ENCODE data around the gene ZNF738.
A peak's percentile ranks its signal among the peaks of the same experiment; 100 is the strongest.
"Not testable (repeated sequence)": the region's sequence is repeated elsewhere in the genome, so short reads cannot be mapped to it uniquely, and the experiment has no call there.

The ZNF738 gene

GRCh38 chr19:21358768-21359451 lies at the start of gene ZNF738:
ZNF738 (plus strand) TSS chr19:21359000; CDS start chr19:21359141, 141 bp downstream.
- peak; percentile 79 for DNase-seq

- not testable (repeated sequence) for DNase-seq
These were observed 46.0 kb upstream of the ZNF738 start for GRCh38 chr19:21312807-21313206.

- DNase-seq: no peak
These were observed 44.1 kb upstream of the ZNF738 start for GRCh38 chr19:21314676-21315075.

GRCh38 chr19:21317821-21318220 lies 41.0 kb upstream of the ZNF738 start:
- no peak for DNase-seq

- DNase-seq: no peak
These were observed 37.7 kb upstream of the ZNF738 start for GRCh38 chr19:21321134-21321533.

- no peak for DNase-seq
These were observed 36.8 kb upstream of the ZNF738 start for GRCh38 chr19:21321996-21322395.

GRCh38 chr19:21322528-21322927 lies 36.3 kb upstream of the ZNF738 start:
- no peak for DNase-seq

GRCh38 chr19:21323000-21323399 lies 35.8 kb upstream of the ZNF738 start:
- no peak for DNase-seq

- DNase-seq: no peak
These were observed 32.6 kb upstream of the ZNF738 start for GRCh38 chr19:21326169-21326568.

- no peak for DNase-seq
These were observed 30.4 kb upstream of the ZNF738 start for GRCh38 chr19:21328406-21328805.

- peak; percentile 69 for DNase-seq
These were observed 29.8 kb upstream of the ZNF738 start, which contains the start of gene ZNF708 for GRCh38 chr19:21328885-21329605. ZNF708 (minus strand) TSS chr19:21329410; CDS start chr19:21329212, 198 bp downstream.

- no peak for DNase-seq
These were observed 23.1 kb upstream of the ZNF738 start for GRCh38 chr19:21335721-21336120.

GRCh38 chr19:21344841-21345240 lies 14.0 kb upstream of the ZNF738 start:
- not testable (repeated sequence) for DNase-seq

- no peak for DNase-seq
These were observed 6.0 kb upstream of the ZNF738 start for GRCh38 chr19:21352830-21353229.

- DNase-seq: no peak
These were observed 3.5 kb downstream of the ZNF738 start for GRCh38 chr19:21362291-21362690.

- no peak for DNase-seq
These were observed 25.3 kb downstream of the ZNF738 start for GRCh38 chr19:21383980-21384582.

GRCh38 chr19:21396121-21396520 lies 37.3 kb downstream of the ZNF738 start:
- DNase-seq: no peak

- peak; percentile 88 for DNase-seq
These were observed 38.2 kb downstream of the ZNF738 start, which contains the start of gene ZNF493 for GRCh38 chr19:21396893-21397572. ZNF493 (plus strand) TSS chr19:21397133; CDS start chr19:21397238, 105 bp downstream.

GRCh38 chr19:21398851-21399250 lies 40.1 kb downstream of the ZNF738 start:
- DNase-seq: no peak

GRCh38 chr19:21402303-21402985 lies 43.6 kb downstream of the ZNF738 start:
- no peak for DNase-seq

GRCh38 chr19:21410166-21410565 lies 51.4 kb downstream of the ZNF738 start:
- DNase-seq: no peak

- DNase-seq: no peak
These were observed 63.4 kb downstream of the ZNF738 start for GRCh38 chr19:21422244-21422643.
